ENCODE results near the gene MYOZ2.
"Not testable (repeated sequence)": the region's sequence is repeated elsewhere in the genome, so short reads cannot be mapped to it uniquely, and the experiment has no call there.

Gene MYOZ2

GRCh38 chr4:119165767-119166166 lies 30.1 kb downstream of the MYOZ2 start:
- no peaks in the 10 kb centered on the region for H3K9me3 ChIP-seq (ENCODE audit: control insufficient read depth, low read length)
- no peak overlapping the region for H3K9ac ChIP-seq (ENCODE audit: low read length)
- H3K4me1 ChIP-seq (ENCODE audit: control insufficient read depth, insufficient read depth, low read length) = peaks cover 14% of the 10 kb centered on the region
- H3K27me3 ChIP-seq (ENCODE audit: control insufficient read depth, insufficient read depth, low read length) = no peaks in the 10 kb centered on the region
- no peaks in the 10 kb centered on the region for H3K36me3 ChIP-seq (ENCODE audit: control insufficient read depth, insufficient read depth, low read length)
- H3K4me3 ChIP-seq (ENCODE audit: low read length) = no peak overlapping the region

- peaks cover 8% of the 10 kb centered on the region for H3K4me1 ChIP-seq (ENCODE audit: control insufficient read depth, insufficient read depth, low read length)
- H3K36me3 ChIP-seq (ENCODE audit: control insufficient read depth, insufficient read depth, low read length) = no peaks in the 10 kb centered on the region
- no peaks in the 10 kb centered on the region for H3K27me3 ChIP-seq (ENCODE audit: control insufficient read depth, insufficient read depth, low read length)
- no peak overlapping the region for H3K9ac ChIP-seq (ENCODE audit: low read length)
- H3K4me3 ChIP-seq (ENCODE audit: low read length) = no peak overlapping the region
- H3K9me3 ChIP-seq (ENCODE audit: control insufficient read depth, low read length) = no peaks in the 10 kb centered on the region
Measured at GRCh38 chr4:119170195-119170594, 34.6 kb downstream of the MYOZ2 start.

GRCh38 chr4:119172223-119172622 lies 36.6 kb downstream of the MYOZ2 start:
- Histone ChIP-seq H3K4me3 (ENCODE audit: low read length) (no peak overlapping the region), H3K4me1 (ENCODE audit: control insufficient read depth, insufficient read depth, low read length) (no peaks in the 10 kb centered on the region), H3K36me3 (ENCODE audit: control insufficient read depth, insufficient read depth, low read length) (no peaks in the 10 kb centered on the region), H3K9me3 (ENCODE audit: control insufficient read depth, low read length) (no peaks in the 10 kb centered on the region), H3K9ac (ENCODE audit: low read length) (no peak overlapping the region), H3K27me3 (ENCODE audit: control insufficient read depth, insufficient read depth, low read length) (no peaks in the 10 kb centered on the region)

GRCh38 chr4:119173729-119174361 lies 38.2 kb downstream of the MYOZ2 start:
- H3K4me1 ChIP-seq (ENCODE audit: control insufficient read depth, insufficient read depth, low read length); H3K9ac ChIP-seq (ENCODE audit: low read length); H3K9me3 ChIP-seq (ENCODE audit: control insufficient read depth, low read length); H3K27me3 ChIP-seq (ENCODE audit: control insufficient read depth, insufficient read depth, low read length); H3K36me3 ChIP-seq (ENCODE audit: control insufficient read depth, insufficient read depth, low read length); H3K4me3 ChIP-seq (ENCODE audit: low read length): not testable (repeated sequence)

GRCh38 chr4:119179011-119179410 lies 43.4 kb downstream of the MYOZ2 start:
- H3K9ac ChIP-seq (ENCODE audit: low read length) = no peak overlapping the region
- H3K9me3 ChIP-seq (ENCODE audit: control insufficient read depth, low read length) = no peaks in the 10 kb centered on the region
- no peaks in the 10 kb centered on the region for H3K4me1 ChIP-seq (ENCODE audit: control insufficient read depth, insufficient read depth, low read length)
- no peak overlapping the region for H3K4me3 ChIP-seq (ENCODE audit: low read length)
- no peaks in the 10 kb centered on the region for H3K27me3 ChIP-seq (ENCODE audit: control insufficient read depth, insufficient read depth, low read length)
- no peaks in the 10 kb centered on the region for H3K36me3 ChIP-seq (ENCODE audit: control insufficient read depth, insufficient read depth, low read length)

GRCh38 chr4:119184128-119184527 lies 48.5 kb downstream of the MYOZ2 start:
- Histone ChIP-seq H3K36me3 (ENCODE audit: control insufficient read depth, insufficient read depth, low read length) (no peaks in the 10 kb centered on the region), H3K9me3 (ENCODE audit: control insufficient read depth, low read length) (no peaks in the 10 kb centered on the region), H3K9ac (ENCODE audit: low read length) (no peak overlapping the region), H3K4me3 (ENCODE audit: low read length) (no peak overlapping the region), H3K27me3 (ENCODE audit: control insufficient read depth, insufficient read depth, low read length) (no peaks in the 10 kb centered on the region), H3K4me1 (ENCODE audit: control insufficient read depth, insufficient read depth, low read length) (no peaks in the 10 kb centered on the region)

- no peaks in the 10 kb centered on the region for H3K4me1 ChIP-seq (ENCODE audit: control insufficient read depth, insufficient read depth, low read length)
- no peak overlapping the region for H3K9ac ChIP-seq (ENCODE audit: low read length)
- H3K27me3 ChIP-seq (ENCODE audit: control insufficient read depth, insufficient read depth, low read length) = no peaks in the 10 kb centered on the region
- H3K4me3 ChIP-seq (ENCODE audit: low read length) = no peak overlapping the region
- H3K9me3 ChIP-seq (ENCODE audit: control insufficient read depth, low read length) = no peaks in the 10 kb centered on the region
- no peaks in the 10 kb centered on the region for H3K36me3 ChIP-seq (ENCODE audit: control insufficient read depth, insufficient read depth, low read length)
Measured at GRCh38 chr4:119189638-119190037, 54.0 kb downstream of the MYOZ2 start.

- Histone ChIP-seq H3K9me3 (ENCODE audit: control insufficient read depth, low read length) (no peaks in the 10 kb centered on the region), H3K4me1 (ENCODE audit: control insufficient read depth, insufficient read depth, low read length) (no peaks in the 10 kb centered on the region), H3K4me3 (ENCODE audit: low read length) (no peak overlapping the region), H3K27me3 (ENCODE audit: control insufficient read depth, insufficient read depth, low read length) (no peaks in the 10 kb centered on the region), H3K9ac (ENCODE audit: low read length) (no peak overlapping the region), H3K36me3 (ENCODE audit: control insufficient read depth, insufficient read depth, low read length) (no peaks in the 10 kb centered on the region)
Measured at GRCh38 chr4:119190354-119190753, 54.7 kb downstream of the MYOZ2 start.

GRCh38 chr4:119191505-119191904 lies 55.9 kb downstream of the MYOZ2 start:
- Histone ChIP-seq H3K36me3 (ENCODE audit: control insufficient read depth, insufficient read depth, low read length) (no peaks in the 10 kb centered on the region), H3K9ac (ENCODE audit: low read length) (no peak overlapping the region), H3K4me1 (ENCODE audit: control insufficient read depth, insufficient read depth, low read length) (no peaks in the 10 kb centered on the region), H3K9me3 (ENCODE audit: control insufficient read depth, low read length) (no peaks in the 10 kb centered on the region), H3K4me3 (ENCODE audit: low read length) (no peak overlapping the region), H3K27me3 (ENCODE audit: control insufficient read depth, insufficient read depth, low read length) (no peaks in the 10 kb centered on the region)

GRCh38 chr4:119197772-119198212 lies 62.2 kb downstream of the MYOZ2 start:
- H3K9me3 ChIP-seq (ENCODE audit: control insufficient read depth, low read length) = no peaks in the 10 kb centered on the region
- H3K4me3 ChIP-seq (ENCODE audit: low read length) = no peak overlapping the region
- peaks cover 3% of the 10 kb centered on the region for H3K4me1 ChIP-seq (ENCODE audit: control insufficient read depth, insufficient read depth, low read length)
- H3K27me3 ChIP-seq (ENCODE audit: control insufficient read depth, insufficient read depth, low read length) = no peaks in the 10 kb centered on the region
- no peaks in the 10 kb centered on the region for H3K36me3 ChIP-seq (ENCODE audit: control insufficient read depth, insufficient read depth, low read length)
- no peak overlapping the region for H3K9ac ChIP-seq (ENCODE audit: low read length)

- Histone ChIP-seq H3K27me3 (ENCODE audit: control insufficient read depth, insufficient read depth, low read length) (no peaks in the 10 kb centered on the region), H3K4me3 (ENCODE audit: low read length) (no peak overlapping the region), H3K4me1 (ENCODE audit: control insufficient read depth, insufficient read depth, low read length) (no peaks in the 10 kb centered on the region), H3K36me3 (ENCODE audit: control insufficient read depth, insufficient read depth, low read length) (no peaks in the 10 kb centered on the region), H3K9me3 (ENCODE audit: control insufficient read depth, low read length) (no peaks in the 10 kb centered on the region), H3K9ac (ENCODE audit: low read length) (no peak overlapping the region)
Measured at GRCh38 chr4:119204916-119205315, 69.3 kb downstream of the MYOZ2 start.

- H3K36me3 ChIP-seq (ENCODE audit: control insufficient read depth, insufficient read depth, low read length) = no peaks in the 10 kb centered on the region
- H3K27me3 ChIP-seq (ENCODE audit: control insufficient read depth, insufficient read depth, low read length) = no peaks in the 10 kb centered on the region
- H3K4me3 ChIP-seq (ENCODE audit: low read length) = no peak overlapping the region
- H3K9me3 ChIP-seq (ENCODE audit: control insufficient read depth, low read length) = no peaks in the 10 kb centered on the region
- no peak overlapping the region for H3K9ac ChIP-seq (ENCODE audit: low read length)
- no peaks in the 10 kb centered on the region for H3K4me1 ChIP-seq (ENCODE audit: control insufficient read depth, insufficient read depth, low read length)
Measured at GRCh38 chr4:119205690-119206089, 70.1 kb downstream of the MYOZ2 start.

GRCh38 chr4:119206178-119206577 lies 70.5 kb downstream of the MYOZ2 start:
- no peaks in the 10 kb centered on the region for H3K9me3 ChIP-seq (ENCODE audit: control insufficient read depth, low read length)
- no peak overlapping the region for H3K4me3 ChIP-seq (ENCODE audit: low read length)
- H3K9ac ChIP-seq (ENCODE audit: low read length) = no peak overlapping the region
- H3K27me3 ChIP-seq (ENCODE audit: control insufficient read depth, insufficient read depth, low read length) = no peaks in the 10 kb centered on the region
- H3K36me3 ChIP-seq (ENCODE audit: control insufficient read depth, insufficient read depth, low read length) = no peaks in the 10 kb centered on the region
- H3K4me1 ChIP-seq (ENCODE audit: control insufficient read depth, insufficient read depth, low read length) = no peaks in the 10 kb centered on the region
